Measurements from ENCODE around the gene PCGF3.

Gene PCGF3

DNA sequence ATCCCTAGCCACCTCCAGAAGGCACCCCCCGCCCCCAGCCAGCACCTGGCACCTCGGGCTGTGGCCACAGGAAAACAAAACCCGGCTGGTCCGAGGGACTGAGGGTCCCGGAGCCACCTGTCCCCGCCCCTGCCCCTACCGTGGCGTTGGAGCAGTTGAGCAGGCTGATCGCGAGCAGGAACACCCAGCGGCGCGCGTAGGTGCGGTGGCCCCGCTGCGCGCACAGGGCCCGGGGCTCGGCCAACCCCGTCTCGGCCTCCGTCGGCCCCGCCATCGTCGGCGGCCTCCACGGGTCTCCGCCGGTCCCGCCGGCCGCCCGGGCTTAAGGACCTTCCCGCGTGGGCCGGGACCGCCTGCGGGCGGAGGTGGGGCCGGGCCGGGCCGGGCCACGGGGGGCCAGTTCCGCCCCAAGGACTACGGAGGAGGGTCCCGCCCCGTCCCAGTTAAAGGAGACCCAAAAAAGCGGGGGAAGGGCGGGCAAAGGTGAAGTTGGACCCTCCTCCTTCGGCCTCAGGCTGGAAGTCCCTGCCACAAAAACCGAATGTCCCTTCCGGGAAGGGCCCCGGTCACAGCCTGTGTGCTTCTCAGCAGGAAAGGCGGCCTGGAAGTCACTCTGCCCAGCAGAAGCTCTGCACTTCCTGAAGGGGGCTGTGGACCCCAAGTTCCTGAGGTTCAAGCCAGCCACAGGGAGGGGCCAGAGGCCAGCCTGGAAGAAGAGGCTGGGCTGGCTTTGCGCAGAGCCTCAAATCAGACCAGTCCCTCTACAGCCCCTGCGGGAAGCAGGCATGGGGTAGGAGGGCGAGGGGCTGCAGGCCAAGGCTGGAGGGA, 16.6 kb upstream of the PCGF3 start, which contains the start of gene SLC49A3:
TSS of gene SLC49A3 (minus strand) at position 298 of the 828 bp plus-strand sequence. CDS start at position 274, 24 bp downstream.
- TF ChIP-seq ZC3H10 (CRISPR knock-in tag; IDR thresholded peaks at IDR 0.05) (no peak), TCF4 (CRISPR knock-in tag; IDR thresholded peaks at IDR 0.05; ENCODE audit: borderline replicate concordance) (no peak), SNAI2 (CRISPR knock-in tag; IDR thresholded peaks at IDR 0.05) (no peak), BACH2 (CRISPR knock-in tag; IDR thresholded peaks at IDR 0.05; ENCODE audit: borderline replicate concordance) (no peak), ZNF565 (CRISPR knock-in tag; conservative IDR thresholded peaks at IDR 0.05; ENCODE audit: low read depth) (no peak), ZFP3 (CRISPR knock-in tag; IDR thresholded peaks at IDR 0.05) (no peak), ISL1 (CRISPR knock-in tag; IDR thresholded peaks at IDR 0.05) (no peak), ZFP30 (CRISPR knock-in tag; IDR thresholded peaks at IDR 0.05) (no peak), ZNF70 (CRISPR knock-in tag; IDR thresholded peaks at IDR 0.05) (no peak), ESRRG (CRISPR knock-in tag; IDR thresholded peaks at IDR 0.05) (no peak), GLIS3 (CRISPR knock-in tag; IDR thresholded peaks at IDR 0.05) (no peak), CSDC2 (CRISPR knock-in tag; IDR thresholded peaks at IDR 0.05) (no peak), CSRNP3 (CRISPR knock-in tag; IDR thresholded peaks at IDR 0.05) (no peak), RARB (CRISPR knock-in tag; IDR thresholded peaks at IDR 0.05) (no peak), TSHZ2 (CRISPR knock-in tag; IDR thresholded peaks at IDR 0.05) (no peak)
- no peak for ATAC-seq

DNA sequence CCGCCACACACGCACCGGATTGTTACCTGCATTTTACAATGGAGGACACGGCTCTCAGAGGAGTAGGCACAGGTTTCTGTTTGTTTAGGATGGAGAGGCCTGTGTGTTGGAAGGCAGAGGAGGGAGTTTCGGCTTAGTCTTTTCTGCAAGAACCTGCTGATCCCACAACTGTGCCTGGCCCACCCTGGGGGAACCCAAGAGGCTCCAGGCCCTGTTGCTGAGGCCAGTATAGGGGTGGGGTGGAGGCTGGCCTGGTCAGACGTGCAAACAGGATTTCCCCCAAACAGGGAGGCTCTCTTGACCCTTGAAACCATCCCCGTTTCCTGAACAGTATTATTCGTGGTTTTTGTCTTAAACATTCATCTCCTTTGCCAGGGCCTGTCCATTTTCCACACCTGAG, 15.9 kb upstream of the PCGF3 start:
- no peak for ATAC-seq
- no peak for TF ChIP-seq ESRRG (CRISPR knock-in tag; IDR thresholded peaks at IDR 0.05)
- TF ChIP-seq BACH2 (CRISPR knock-in tag; IDR thresholded peaks at IDR 0.05; ENCODE audit: borderline replicate concordance), result no peak
- no peak for TF ChIP-seq CSDC2 (CRISPR knock-in tag; IDR thresholded peaks at IDR 0.05)
- no peak for TF ChIP-seq PPARA (CRISPR knock-in tag; IDR thresholded peaks at IDR 0.05; ENCODE audit: borderline replicate concordance)
- TF ChIP-seq, protein P1, sequence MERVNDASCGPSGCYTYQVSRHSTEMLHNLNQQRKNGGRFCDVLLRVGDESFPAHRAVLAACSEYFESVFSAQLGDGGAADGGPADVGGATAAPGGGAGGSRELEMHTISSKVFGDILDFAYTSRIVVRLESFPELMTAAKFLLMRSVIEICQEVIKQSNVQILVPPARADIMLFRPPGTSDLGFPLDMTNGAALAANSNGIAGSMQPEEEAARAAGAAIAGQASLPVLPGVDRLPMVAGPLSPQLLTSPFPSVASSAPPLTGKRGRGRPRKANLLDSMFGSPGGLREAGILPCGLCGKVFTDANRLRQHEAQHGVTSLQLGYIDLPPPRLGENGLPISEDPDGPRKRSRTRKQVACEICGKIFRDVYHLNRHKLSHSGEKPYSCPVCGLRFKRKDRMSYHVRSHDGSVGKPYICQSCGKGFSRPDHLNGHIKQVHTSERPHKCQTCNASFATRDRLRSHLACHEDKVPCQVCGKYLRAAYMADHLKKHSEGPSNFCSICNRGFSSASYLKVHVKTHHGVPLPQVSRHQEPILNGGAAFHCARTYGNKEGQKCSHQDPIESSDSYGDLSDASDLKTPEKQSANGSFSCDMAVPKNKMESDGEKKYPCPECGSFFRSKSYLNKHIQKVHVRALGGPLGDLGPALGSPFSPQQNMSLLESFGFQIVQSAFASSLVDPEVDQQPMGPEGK (CRISPR knock-in tag; IDR thresholded peaks at IDR 0.05; ENCODE audit: borderline replicate concordance), result no peak
- TF ChIP-seq CSRNP3 (CRISPR knock-in tag; IDR thresholded peaks at IDR 0.05), result no peak
- no peak for TF ChIP-seq GLIS3 (CRISPR knock-in tag; IDR thresholded peaks at IDR 0.05)
- no peak for TF ChIP-seq TCF4 (CRISPR knock-in tag; IDR thresholded peaks at IDR 0.05; ENCODE audit: borderline replicate concordance)
- TF ChIP-seq, protein P2, sequence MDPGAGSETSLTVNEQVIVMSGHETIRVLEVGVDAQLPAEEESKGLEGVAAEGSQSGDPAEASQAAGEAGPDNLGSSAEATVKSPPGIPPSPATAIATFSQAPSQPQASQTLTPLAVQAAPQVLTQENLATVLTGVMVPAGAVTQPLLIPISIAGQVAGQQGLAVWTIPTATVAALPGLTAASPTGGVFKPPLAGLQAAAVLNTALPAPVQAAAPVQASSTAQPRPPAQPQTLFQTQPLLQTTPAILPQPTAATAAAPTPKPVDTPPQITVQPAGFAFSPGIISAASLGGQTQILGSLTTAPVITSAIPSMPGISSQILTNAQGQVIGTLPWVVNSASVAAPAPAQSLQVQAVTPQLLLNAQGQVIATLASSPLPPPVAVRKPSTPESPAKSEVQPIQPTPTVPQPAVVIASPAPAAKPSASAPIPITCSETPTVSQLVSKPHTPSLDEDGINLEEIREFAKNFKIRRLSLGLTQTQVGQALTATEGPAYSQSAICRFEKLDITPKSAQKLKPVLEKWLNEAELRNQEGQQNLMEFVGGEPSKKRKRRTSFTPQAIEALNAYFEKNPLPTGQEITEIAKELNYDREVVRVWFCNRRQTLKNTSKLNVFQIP (CRISPR knock-in tag; IDR thresholded peaks at IDR 0.05; ENCODE audit: borderline replicate concordance, low read depth), result no peak
- no peak for TF ChIP-seq ZFP30 (CRISPR knock-in tag; IDR thresholded peaks at IDR 0.05)
- no peak for TF ChIP-seq ZNF70 (CRISPR knock-in tag; IDR thresholded peaks at IDR 0.05)
- TF ChIP-seq ZC3H10 (CRISPR knock-in tag; IDR thresholded peaks at IDR 0.05), result no peak
- no peak for TF ChIP-seq TOX (CRISPR knock-in tag; IDR thresholded peaks at IDR 0.05; ENCODE audit: borderline replicate concordance)
- no peak for TF ChIP-seq RARB (CRISPR knock-in tag; IDR thresholded peaks at IDR 0.05)
- no peak for TF ChIP-seq OSR1 (CRISPR knock-in tag; IDR thresholded peaks at IDR 0.05)
- TF ChIP-seq TSHZ2 (CRISPR knock-in tag; IDR thresholded peaks at IDR 0.05), result no peak
- TF ChIP-seq ZFP3 (CRISPR knock-in tag; IDR thresholded peaks at IDR 0.05), result no peak
- TF ChIP-seq, protein P3, sequence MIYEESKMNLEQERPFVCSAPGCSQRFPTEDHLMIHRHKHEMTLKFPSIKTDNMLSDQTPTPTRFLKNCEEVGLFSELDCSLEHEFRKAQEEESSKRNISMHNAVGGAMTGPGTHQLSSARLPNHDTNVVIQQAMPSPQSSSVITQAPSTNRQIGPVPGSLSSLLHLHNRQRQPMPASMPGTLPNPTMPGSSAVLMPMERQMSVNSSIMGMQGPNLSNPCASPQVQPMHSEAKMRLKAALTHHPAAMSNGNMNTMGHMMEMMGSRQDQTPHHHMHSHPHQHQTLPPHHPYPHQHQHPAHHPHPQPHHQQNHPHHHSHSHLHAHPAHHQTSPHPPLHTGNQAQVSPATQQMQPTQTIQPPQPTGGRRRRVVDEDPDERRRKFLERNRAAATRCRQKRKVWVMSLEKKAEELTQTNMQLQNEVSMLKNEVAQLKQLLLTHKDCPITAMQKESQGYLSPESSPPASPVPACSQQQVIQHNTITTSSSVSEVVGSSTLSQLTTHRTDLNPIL (CRISPR knock-in tag; IDR thresholded peaks at IDR 0.05; ENCODE audit: low read depth), result no peak
- TF ChIP-seq ZNF8 (CRISPR knock-in tag; IDR thresholded peaks at IDR 0.05), result no peak

Measured in SK-N-SH treated with all-trans-retinoic acid at 6 μM for 48 hours (cell line).